DMS53 (cell line): ENCODE data around the gene MBP.
A peak's percentile ranks its signal among the peaks of the same experiment; 100 is the strongest.

Experiments
- DNase-seq: peaks from one replicate; lab custom pipeline; 2025; lab: John Stamatoyannopoulos, UW

MBP gene

GRCh38 chr18:77133835-77134496 lies 1.4 kb upstream of the MBP start:
- DNase-seq, result peak; percentile 76

- DNase-seq, result peak; percentile 93
Measured at GRCh38 chr18:77133051-77133834, 660 bp upstream of the MBP start.

- DNase-seq, result peak; percentile 89
Measured at GRCh38 chr18:77131652-77132368, 773 bp downstream of the MBP start.

- DNase-seq, result peak; percentile 72
Measured at GRCh38 chr18:77131100-77131651, 1.4 kb downstream of the MBP start.

- DNase-seq, result no peak
Measured at GRCh38 chr18:77130229-77131099, 2.1 kb downstream of the MBP start.

GRCh38 chr18:77129150-77129551 lies 3.4 kb downstream of the MBP start:
- no peak for DNase-seq

GRCh38 chr18:77127769-77128671 lies 4.6 kb downstream of the MBP start:
- DNase-seq, result peak; percentile 45

GRCh38 chr18:77124452-77124922 lies 8.1 kb downstream of the MBP start:
- DNase-seq, result no peak

GRCh38 chr18:77123320-77124231 lies 9.0 kb downstream of the MBP start:
- no peak for DNase-seq

GRCh38 chr18:77121523-77121922 lies 11.1 kb downstream of the MBP start:
- DNase-seq, result no peak

- no peak for DNase-seq
Measured at GRCh38 chr18:77119851-77120491, 12.6 kb downstream of the MBP start.

- no peak for DNase-seq
Measured at GRCh38 chr18:77119101-77119850, 13.3 kb downstream of the MBP start.

- no peak for DNase-seq
Measured at GRCh38 chr18:77118256-77119090, 14.1 kb downstream of the MBP start.

- DNase-seq, result no peak
Measured at GRCh38 chr18:77116201-77117080, 16.1 kb downstream of the MBP start.

GRCh38 chr18:77115192-77115953 lies 17.2 kb downstream of the MBP start:
- peak; percentile 57 for DNase-seq
